GM23248 (cell line): ENCODE measurements around the gene HACD1. TPM values are rescaled to one million over a fixed set of nuclear protein-coding genes. Genes with fewer than 3 reads are reported as not detected.
"Not testable (repeated sequence)": the region's sequence is repeated elsewhere in the genome, so short reads cannot be mapped to it uniquely, and the experiment has no call there.

Experiments used
- DNase-seq: peaks from one replicate; pipeline ENCODE4 v3.0.0-alpha.2; 2015
- H2AFZ ChIP-seq: fragments of 200-600 bp; sonication (generic); 2 replicates; pipeline ENCODE4 v1.6.1; 2016; ENCODE audit warnings: antibody characterized with exemption
- H3F3A ChIP-seq: fragments of 200-600 bp; sonication (generic); 2 replicates; pipeline ENCODE4 v1.6.1; 2016; ENCODE audit warnings: mild to moderate bottlenecking, antibody characterized with exemption, mixed run types; ENCODE audit not compliant: insufficient read depth
- H3K27ac ChIP-seq: fragments of 200-600 bp; sonication (generic); 2 replicates; pipeline ENCODE4 v1.5.1; 2016; ENCODE audit warnings: mild to moderate bottlenecking
- H3K27me3 ChIP-seq: fragments of 200-600 bp; sonication (generic); replicated peaks from 2 replicates; pipeline ENCODE4 v1.6.1; 2016; ENCODE audit warnings: mild to moderate bottlenecking; ENCODE audit not compliant: insufficient read depth
- H3K36me3 ChIP-seq: fragments of 200-600 bp; sonication (generic); 2 replicates; pipeline ENCODE4 v1.6.1; 2016; ENCODE audit warnings: low read depth, mild to moderate bottlenecking
- H3K4me1 ChIP-seq: fragments of 200-600 bp; sonication (generic); 2 replicates; pipeline ENCODE4 v1.6.1; 2016; ENCODE audit warnings: mild to moderate bottlenecking; ENCODE audit not compliant: insufficient read depth
- H3K4me2 ChIP-seq: fragments of 200-600 bp; sonication (generic); one replicate; pipeline ENCODE4 v1.6.1; 2016; ENCODE audit warnings: mild to moderate bottlenecking; ENCODE audit not compliant: unreplicated experiment
- H3K4me3 ChIP-seq: fragments of 200-600 bp; sonication (generic); 2 replicates; pipeline ENCODE4 v1.5.1; 2016; ENCODE audit warnings: mild to moderate bottlenecking
- H3K79me2 ChIP-seq: fragments of 200-600 bp; sonication (generic); 2 replicates; pipeline ENCODE4 v1.6.1; 2016; ENCODE audit warnings: mild to moderate bottlenecking; ENCODE audit not compliant: insufficient read depth
- H3K9ac ChIP-seq: fragments of 200-600 bp; sonication (generic); 2 replicates; pipeline ENCODE4 v1.6.1; 2016; ENCODE audit warnings: mild to moderate bottlenecking
- H3K9me2 ChIP-seq: fragments of 200-600 bp; sonication (generic); 2 replicates; pipeline ENCODE4 v1.6.1; 2016; ENCODE audit warnings: mixed run types, mild to moderate bottlenecking, moderate library complexity; ENCODE audit not compliant: insufficient read depth
- H3K9me3 ChIP-seq: fragments of 200-600 bp; sonication (generic); one replicate; pipeline ENCODE4 v1.6.1; 2017; ENCODE audit warnings: low read depth
- H4K20me1 ChIP-seq: fragments of 200-600 bp; sonication (generic); 2 replicates; pipeline ENCODE4 v1.6.0; 2016; ENCODE audit not compliant: insufficient read depth
- EZH2 ChIP-seq: fragments of 200-600 bp; sonication (generic); IDR thresholded peaks from 2 replicates; pipeline ENCODE4 v1.6.1; 2018; ENCODE audit warnings: antibody characterized with exemption, mild to moderate bottlenecking; ENCODE audit not compliant: insufficient read depth, poor library complexity, severe bottlenecking
- EZH2phosphoT487 ChIP-seq: fragments of 200-600 bp; sonication (generic); IDR thresholded peaks from 2 replicates; pipeline ENCODE4 v1.6.1; 2018; ENCODE audit warnings: antibody characterized with exemption, moderate library complexity, mild to moderate bottlenecking, low read depth; ENCODE audit not compliant: insufficient read depth
- WGBS, 2 experiments: methylation state at CpG; one replicate each; pipeline ENCODE4 v1.1.6; 2015 to 2017; ENCODE audit warnings: low lambda C conversion rate in 2 of 2, low coverage in 1 of 2; ENCODE audit errors: missing lambda C conversion rate in 2 of 2; 5-methylcytosine and 5-hydroxymethylcytosine counted together
- in situ Hi-C: fragments of 300-500 bp; cut with MboI; formaldehyde crosslinking; loops from 2 replicates; pipeline ENCODE4 v1.15.0; 2020
- polyA plus RNA-seq: library from polyadenylated mRNA; unstranded; fragments of >200 nt; fragmentation: Nextera tagmentation; extraction: Ambion mirVana; gene quantifications from 2 replicates; pipeline ENCODE4 v1.2.1, GENCODE V29; 2016
- total RNA-seq: library from RNA; depleted of rRNA; stranded (reverse); fragments of >200 nt; shearing (Covaris generic); gene quantifications from 2 replicates; pipeline ENCODE4 v1.2.3, GENCODE V29; 2014

Gene HACD1
- total and polyA plus RNA-seq, 2 experiments from 2014 or later, result 64.0 to 157 TPM

GRCh38 chr10:17588420-17588819 lies 28.8 kb downstream of the HACD1 start:
- H3K27me3 ChIP-seq, result no peaks in the 10 kb centered on the region
- DNase-seq, result no peak
- H4K20me1 ChIP-seq, result no peaks in the 10 kb centered on the region
- peaks cover 3% of the 10 kb centered on the region; the same call in 1 of the 2 replicates for H3K36me3 ChIP-seq
- no peak overlapping the region for H3K4me3 ChIP-seq
- H2AFZ ChIP-seq, result no peak overlapping the region
- H3K4me1 ChIP-seq, result no peaks in the 10 kb centered on the region
- in situ Hi-C loops, result no loop called here
- TF ChIP-seq EZH2phosphoT487 (no peak), EZH2 (no peak)
- no peak overlapping the region for H3K4me2 ChIP-seq
- no peak overlapping the region for H3K27ac ChIP-seq
- WGBS, 2 experiments, result 74 to 83% methylated on average over 2 of the region's 2 CpGs
- H3F3A ChIP-seq, result 0 out of 2 replicates have a peak, but pooled peaks cover 7% of the 10 kb centered on the region
- H3K9me2 ChIP-seq, result no peaks in the 10 kb centered on the region
- no peaks in the 10 kb centered on the region for H3K9me3 ChIP-seq
- no peak overlapping the region for H3K9ac ChIP-seq
- H3K79me2 ChIP-seq, result no peaks in the 10 kb centered on the region

GRCh38 chr10:17587321-17587720 lies 29.9 kb downstream of the HACD1 start:
- H4K20me1 ChIP-seq, H3F3A ChIP-seq, H3K27ac ChIP-seq, H3K9me3 ChIP-seq, H2AFZ ChIP-seq, H3K27me3 ChIP-seq, in situ Hi-C loops, H3K36me3 ChIP-seq, H3K4me1 ChIP-seq, DNase-seq, H3K4me2 ChIP-seq, H3K9me2 ChIP-seq, H3K79me2 ChIP-seq, H3K9ac ChIP-seq, H3K4me3 ChIP-seq: not testable (repeated sequence)
- WGBS, 2 experiments, result 98 to 99% methylated on average over 6 of the region's 6 CpGs

- DNase-seq, result peak; percentile 7
- H3K9ac ChIP-seq, result no peak overlapping the region
- no peaks in the 10 kb centered on the region for H3K4me1 ChIP-seq
- H3K36me3 ChIP-seq, result peaks cover 3% of the 10 kb centered on the region; the same call in 1 of the 2 replicates
- no peak overlapping the region for H3K4me3 ChIP-seq
- H2AFZ ChIP-seq, result no peak overlapping the region
- H3K79me2 ChIP-seq, result no peaks in the 10 kb centered on the region
- H3K9me3 ChIP-seq, result no peaks in the 10 kb centered on the region
- WGBS, 2 experiments, result 61 to 69% methylated on average over 6 of the region's 6 CpGs
- no peak for TF ChIP-seq EZH2phosphoT487
- TF ChIP-seq EZH2, result no peak
- no peaks in the 10 kb centered on the region for H4K20me1 ChIP-seq
- H3F3A ChIP-seq, result 0 out of 2 replicates have a peak, but pooled peaks cover 7% of the 10 kb centered on the region
- in situ Hi-C loops, result no loop called here
- H3K9me2 ChIP-seq, result no peaks in the 10 kb centered on the region
- H3K4me2 ChIP-seq, result no peak overlapping the region
- no peaks in the 10 kb centered on the region for H3K27me3 ChIP-seq
- H3K27ac ChIP-seq, result no peak overlapping the region
These were observed 30.3 kb downstream of the HACD1 start for GRCh38 chr10:17586821-17587234.

- whole genome bisulfite sequencing, 2 experiments, result 81 to 83% methylated on average over 8 of the region's 8 CpGs
- peaks cover 3% of the 10 kb centered on the region; the same call in 1 of the 2 replicates for H3K36me3 ChIP-seq
- no peaks in the 10 kb centered on the region for H3K4me1 ChIP-seq
These were observed 32.2 kb downstream of the HACD1 start for GRCh38 chr10:17585016-17585415.

GRCh38 chr10:17580885-17581284 lies 36.3 kb downstream of the HACD1 start:
- Histone ChIP-seq H3K27me3 (no peaks in the 10 kb centered on the region), H3K9me2 (no peaks in the 10 kb centered on the region), H3K4me2 (no peak overlapping the region), H3K9ac (no peak overlapping the region), H3F3A (no peaks in the 10 kb centered on the region), H3K79me2 (no peaks in the 10 kb centered on the region), H3K27ac (no peak overlapping the region), H2AFZ (no peak overlapping the region), H3K9me3 (no peaks in the 10 kb centered on the region), H3K4me1 (no peaks in the 10 kb centered on the region), H3K36me3 (no peaks in the 10 kb centered on the region), H3K4me3 (no peak overlapping the region), H4K20me1 (no peaks in the 10 kb centered on the region)
- DNase-seq, result no peak
- WGBS, 2 experiments, result 90 to 98% methylated on average over 3 of the region's 3 CpGs
- TF ChIP-seq EZH2phosphoT487 (no peak), EZH2 (no peak)
- in situ Hi-C loops, result no loop called here

More at GRCh38 chr10:17585016-17585415, 32.2 kb downstream of the HACD1 start:
- H3K27me3 ChIP-seq, result no peaks in the 10 kb centered on the region
- in situ Hi-C loops, result no loop called here
- DNase-seq, result no peak
- no peak overlapping the region for H3K9ac ChIP-seq
- no peak overlapping the region for H2AFZ ChIP-seq
- no peaks in the 10 kb centered on the region for H3K9me2 ChIP-seq
- no peak for TF ChIP-seq EZH2
- TF ChIP-seq EZH2phosphoT487, result no peak
- no peaks in the 10 kb centered on the region for H4K20me1 ChIP-seq
- H3K27ac ChIP-seq, result no peak overlapping the region
- no peak overlapping the region for H3K4me2 ChIP-seq
- no peaks in the 10 kb centered on the region for H3K9me3 ChIP-seq
- no peaks in the 10 kb centered on the region for H3K79me2 ChIP-seq
- H3K4me3 ChIP-seq, result no peak overlapping the region
- 0 out of 2 replicates have a peak, but pooled peaks cover 7% of the 10 kb centered on the region for H3F3A ChIP-seq
